T-helper 9 cell (primary cell): Measurements from ENCODE around the gene EVC.

ENCODE experiments used
- DNase-seq: peaks from one replicate; pipeline ENCODE4 v3.0.0-alpha.2; 2020
- total RNA-seq, 2 donors: gene quantifications; one replicate each; lab custom pipeline; 2026; lab: John Stamatoyannopoulos, UW

The EVC gene
- 0.97 to 4.6 reads per million in 2 donors for total RNA-seq

- no peak for DNase-seq
Measured at GRCh38 chr4:5710961-5711478, at the start of gene EVC. TSS of gene EVC (plus strand) at chr4:5711201. CDS start at chr4:5711381, 180 bp downstream.

- DNase-seq: no peak
Measured at GRCh38 chr4:5661237-5661636, 49.8 kb upstream of the EVC start.

GRCh38 chr4:5662555-5662954 lies 48.4 kb upstream of the EVC start:
- DNase-seq: no peak

DNA sequence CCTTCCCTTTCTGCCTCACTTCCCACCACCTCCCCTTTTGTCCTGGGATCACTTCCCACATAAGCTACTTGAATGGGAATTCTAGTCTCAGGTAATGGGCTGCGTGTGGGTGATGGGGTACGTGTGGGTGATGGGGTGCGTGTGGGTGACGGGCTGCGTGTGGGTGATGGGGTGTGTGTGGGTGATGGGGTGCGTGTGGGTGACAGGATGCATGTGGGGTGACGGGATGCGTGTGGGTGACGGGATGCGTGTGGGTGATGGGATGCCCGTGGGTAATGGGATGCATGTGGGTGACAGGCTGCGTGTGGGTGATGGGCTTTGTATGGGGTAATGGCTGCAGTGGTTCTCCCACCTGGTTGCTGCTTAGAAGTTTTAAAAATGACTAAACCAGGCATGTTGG lies 46.2 kb upstream of the EVC start:
- DNase-seq: no peak

DNA sequence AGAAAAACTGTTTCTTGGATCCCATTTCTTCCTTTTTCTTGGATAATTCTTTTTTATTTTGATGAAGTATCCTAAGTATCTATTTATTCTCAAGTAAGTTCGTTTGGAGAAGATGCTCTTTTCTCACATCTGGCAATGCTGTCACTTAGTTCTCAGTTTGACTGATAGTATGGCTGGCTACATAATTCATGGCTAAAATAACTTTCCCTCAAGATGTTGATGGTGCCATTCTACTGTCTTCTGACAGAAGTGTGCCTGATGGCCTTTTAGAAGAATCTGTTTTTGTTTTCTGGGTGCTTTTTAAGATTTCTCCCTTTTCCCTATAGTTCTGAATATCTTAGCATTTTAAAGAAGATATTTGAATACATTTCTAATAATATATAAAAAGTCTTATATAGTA lies 44.3 kb upstream of the EVC start:
- DNase-seq: no peak

DNA sequence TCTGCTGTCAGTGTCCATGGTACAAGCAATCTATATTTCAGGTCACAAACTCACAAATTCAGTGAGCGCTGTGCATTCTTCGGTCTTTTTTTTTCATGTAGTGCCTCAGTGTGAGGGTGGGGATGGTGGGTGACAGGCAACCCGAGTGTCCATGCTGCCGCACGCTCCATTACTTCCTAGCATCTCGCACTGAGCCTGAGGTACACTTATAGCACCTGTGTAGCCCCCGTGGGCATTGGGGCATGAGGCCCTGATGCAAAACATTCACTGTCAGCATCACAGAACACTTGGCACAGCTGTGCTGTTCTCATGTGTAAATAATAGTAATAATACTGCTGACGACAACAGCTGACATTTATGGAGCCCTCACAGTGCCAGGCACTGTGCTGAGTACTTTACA lies 34.2 kb upstream of the EVC start:
- no peak for DNase-seq

GRCh38 chr4:5678977-5679376 lies 32.0 kb upstream of the EVC start:
- DNase-seq: no peak

DNA sequence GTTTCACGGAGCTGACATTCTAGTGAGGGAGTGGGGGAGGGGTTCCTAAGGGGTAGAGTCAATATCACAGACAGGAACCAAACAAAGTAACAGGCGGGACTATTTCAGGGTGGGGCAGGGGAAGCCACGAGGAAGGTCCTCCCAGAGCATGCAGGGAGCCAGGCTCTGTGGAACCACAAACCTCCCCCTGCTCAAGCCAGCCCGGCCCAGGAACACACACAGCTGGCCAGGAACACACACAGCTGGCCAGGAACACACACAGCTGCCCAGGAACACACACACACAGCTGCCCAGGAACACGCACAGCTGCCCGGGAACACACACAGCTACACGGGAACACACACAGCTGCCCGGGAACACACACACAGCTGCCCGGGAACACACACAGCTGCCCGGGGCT lies 27.4 kb upstream of the EVC start:
- DNase-seq: no peak

DNA sequence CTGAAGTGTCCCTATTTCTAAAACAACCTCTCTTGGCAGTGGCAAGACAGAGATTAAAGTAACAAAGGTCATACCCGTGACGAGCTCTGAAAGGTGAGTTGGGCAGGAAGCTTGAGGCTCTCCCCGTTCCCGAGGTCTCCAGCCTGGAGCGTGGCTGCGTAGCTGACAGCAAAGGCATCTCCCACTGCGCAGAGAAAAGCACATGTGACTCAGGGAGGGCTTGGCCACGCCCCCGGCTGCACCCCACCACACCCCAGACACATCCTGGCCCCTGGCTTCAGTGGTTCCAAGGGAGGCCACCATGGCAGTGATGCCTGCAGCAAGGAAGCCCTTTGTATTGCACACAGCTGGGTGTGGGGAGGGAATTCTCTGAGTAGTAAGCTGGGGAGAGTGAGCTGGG lies 25.7 kb upstream of the EVC start:
- DNase-seq: no peak

DNA sequence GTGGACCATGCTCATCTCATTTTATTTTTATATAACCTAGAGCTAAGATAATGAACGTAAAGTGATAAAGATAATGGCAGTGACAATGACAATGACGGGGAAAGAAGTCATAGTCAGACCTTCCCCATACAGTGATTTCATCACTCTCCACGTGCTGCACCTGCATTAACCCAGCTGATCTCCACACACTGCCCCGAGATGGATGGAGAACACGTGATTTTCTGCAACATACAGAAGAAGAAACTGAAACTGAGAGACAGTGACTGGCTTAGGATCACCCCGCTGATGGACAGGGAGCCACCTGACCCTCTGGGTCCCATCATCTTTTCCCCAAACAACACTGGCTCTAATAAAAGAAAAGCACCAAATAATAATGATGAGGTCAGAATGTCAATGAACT lies 24.7 kb upstream of the EVC start:
- no peak for DNase-seq

DNA sequence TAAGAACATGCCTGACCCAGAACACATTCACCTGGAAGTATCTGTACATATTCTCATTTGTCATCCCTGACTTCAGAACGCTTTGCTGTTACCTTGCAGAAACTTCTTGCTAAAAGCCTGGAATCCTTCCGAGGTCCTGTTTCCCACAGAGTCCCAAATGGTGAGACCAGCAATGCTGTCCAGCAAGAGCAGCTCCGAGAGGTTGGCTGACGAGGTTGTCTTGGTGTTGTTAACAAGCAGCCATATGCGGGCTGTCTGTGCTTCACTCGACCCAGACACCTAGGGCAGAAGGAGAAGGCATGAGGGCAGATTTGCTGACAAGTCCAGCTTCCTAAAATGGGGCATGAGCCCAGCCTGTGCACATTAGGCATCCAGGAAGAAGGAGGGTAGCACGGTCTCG lies 21.9 kb upstream of the EVC start:
- DNase-seq: no peak

DNA sequence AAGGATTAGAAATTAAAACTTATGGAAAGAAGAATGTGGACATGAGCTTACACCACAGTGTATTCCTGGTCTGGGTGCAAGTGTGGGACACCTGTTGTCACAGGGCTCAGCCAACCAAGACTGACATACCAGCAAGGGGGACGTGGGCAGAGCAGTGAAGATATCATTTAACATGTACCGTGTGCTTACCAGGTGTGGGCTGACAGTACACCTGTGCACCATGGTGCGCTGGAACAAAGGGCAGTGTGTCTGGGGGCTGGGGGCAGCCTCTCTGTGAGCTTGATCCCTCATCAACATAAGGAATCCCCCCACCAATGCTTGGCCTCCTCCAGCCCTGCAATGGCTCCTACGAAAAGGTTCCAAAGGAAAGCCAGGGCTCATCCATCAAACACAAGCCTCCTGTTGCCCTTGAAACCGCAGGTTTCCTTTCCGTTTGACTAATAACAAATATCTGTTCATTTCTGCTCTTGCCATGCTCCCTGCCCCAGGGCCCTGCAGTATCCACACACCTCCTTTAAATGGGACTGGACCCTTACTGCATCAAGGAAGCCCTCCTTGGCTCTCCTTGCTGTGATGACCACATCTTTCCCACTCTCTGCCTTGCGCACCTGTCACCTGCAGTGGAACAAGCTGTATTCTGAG lies 19.4 kb upstream of the EVC start:
- DNase-seq: no peak

DNA sequence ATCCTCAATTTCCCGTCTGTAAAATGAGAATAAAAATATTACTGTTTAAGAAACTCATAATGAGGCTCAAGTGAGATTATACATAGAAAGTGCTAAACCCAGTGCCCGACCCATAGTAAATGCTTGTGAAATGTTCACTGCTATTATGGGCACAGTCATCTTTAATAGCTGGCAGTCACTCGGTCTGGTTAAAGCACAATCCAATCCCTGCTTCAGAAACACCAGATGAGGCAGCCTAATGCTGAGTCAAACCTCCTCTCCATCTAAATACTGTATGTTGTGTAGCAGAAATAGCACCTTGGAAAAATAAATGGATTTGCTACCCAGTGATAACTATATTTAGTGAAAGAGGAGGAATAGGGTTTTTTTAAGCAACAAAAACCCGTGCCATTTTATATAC lies 17.1 kb upstream of the EVC start:
- DNase-seq: no peak

- no peak for DNase-seq
Measured at GRCh38 chr4:5696341-5696740, 14.7 kb upstream of the EVC start.

- no peak for DNase-seq
Measured at GRCh38 chr4:5700459-5700858, 10.5 kb upstream of the EVC start.

DNA sequence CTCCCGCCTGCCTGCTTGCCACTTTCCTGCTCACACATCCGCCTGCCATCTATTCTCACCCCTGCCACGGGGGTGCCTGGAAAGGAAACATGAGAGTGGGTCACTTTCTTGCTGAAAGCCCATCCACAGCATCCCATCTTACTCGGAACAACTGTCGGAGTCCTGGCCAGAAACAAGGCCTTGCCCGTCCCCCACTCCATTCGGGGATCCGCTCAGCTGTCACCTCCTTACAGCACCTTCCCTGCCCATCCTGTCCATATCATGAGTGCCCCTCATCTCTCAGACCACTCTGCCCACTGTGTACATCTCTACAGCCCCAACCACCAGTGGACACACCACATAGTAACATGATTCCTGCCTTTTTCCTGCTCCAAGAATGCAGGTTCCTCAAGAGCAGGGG lies 9.0 kb upstream of the EVC start:
- no peak for DNase-seq

GRCh38 chr4:5703831-5704230 lies 7.2 kb upstream of the EVC start:
- no peak for DNase-seq

DNA sequence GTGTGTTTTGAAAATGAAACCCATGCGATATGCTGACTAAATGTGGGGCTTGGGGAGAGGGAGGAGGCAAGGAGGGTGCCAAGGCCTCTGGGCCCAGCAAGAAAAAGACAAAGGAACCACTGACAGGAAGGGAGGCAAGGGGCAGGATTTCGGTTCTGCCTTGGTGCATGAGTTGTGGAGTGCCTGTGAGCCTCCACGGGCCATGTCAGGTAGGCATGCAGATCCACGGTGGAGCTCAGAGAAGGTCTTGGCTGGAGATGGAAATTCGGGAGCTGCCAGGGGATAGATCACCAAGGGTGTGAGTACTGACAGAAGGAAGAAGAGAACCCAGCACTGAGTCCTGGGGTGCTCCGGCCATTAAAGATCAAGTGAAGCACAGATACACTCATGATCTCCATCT lies 6.7 kb upstream of the EVC start:
- DNase-seq: no peak

- DNase-seq: no peak
Measured at GRCh38 chr4:5705647-5706320, 5.2 kb upstream of the EVC start.

- no peak for DNase-seq
Measured at GRCh38 chr4:5706486-5707290, 4.3 kb upstream of the EVC start.

- DNase-seq: no peak
Measured at GRCh38 chr4:5707366-5707765, 3.6 kb upstream of the EVC start.

GRCh38 chr4:5707778-5708448 lies 3.1 kb upstream of the EVC start:
- no peak for DNase-seq
